Osteocyte (in vitro differentiated cells): ENCODE results near the gene CTNNA2. TPM values are rescaled to one million over a fixed set of nuclear protein-coding genes. Genes with fewer than 3 reads are reported as not detected.

ENCODE experiments used
- DNase-seq: peaks from one replicate; pipeline ENCODE4 v3.0.0; 2021; ENCODE audit warnings: mixed read lengths; ENCODE audit not compliant: unreplicated experiment; ENCODE audit errors: extremely low spot score
- H3K27ac Mint-ChIP-seq: one replicate; pipeline ENCODE4 v1.8.0; 2021; ENCODE audit warnings: mild to moderate bottlenecking, mixed read lengths; ENCODE audit not compliant: unreplicated experiment
- H3K27me3 Mint-ChIP-seq: one replicate; pipeline ENCODE4 v1.8.0; 2021; ENCODE audit warnings: mixed read lengths; ENCODE audit not compliant: unreplicated experiment
- H3K36me3 Mint-ChIP-seq: one replicate; pipeline ENCODE4 v1.8.0; 2021; ENCODE audit warnings: mixed read lengths; ENCODE audit not compliant: unreplicated experiment
- H3K4me1 Mint-ChIP-seq: one replicate; pipeline ENCODE4 v1.8.0; 2021; ENCODE audit warnings: mixed read lengths; ENCODE audit not compliant: unreplicated experiment
- H3K4me3 Mint-ChIP-seq: one replicate; pipeline ENCODE4 v1.8.0; 2021; ENCODE audit warnings: mild to moderate bottlenecking, moderate library complexity, mixed read lengths; ENCODE audit not compliant: unreplicated experiment
- H3K9me3 Mint-ChIP-seq: one replicate; pipeline ENCODE4 v1.8.0; 2021; ENCODE audit warnings: mixed read lengths; ENCODE audit not compliant: unreplicated experiment
- CTCF ChIP-seq: fragments of 200-600 bp; sonication (generic); IDR thresholded peaks from 2 replicates; pipeline ENCODE4 v1.5.0; 2021; ENCODE audit warnings: antibody characterized with exemption, mild to moderate bottlenecking, moderate library complexity
- total RNA-seq: library from RNA; stranded (reverse); gene quantifications from 2 replicates; pipeline ENCODE4 v1.2.1, GENCODE V29; 2021

The CTNNA2 gene
- total RNA-seq, 1 donor from 2014 or later, result not detected

GRCh38 chr2:79585701-79586433 is 73.0 kb downstream of the CTNNA2 start:
- H3K4me1 Mint-ChIP-seq, result no peaks in the 10 kb centered on the region
- H3K9me3 Mint-ChIP-seq, result no peaks in the 10 kb centered on the region
- no peak for DNase-seq
- H3K27ac Mint-ChIP-seq, result no peak overlapping the region
- TF ChIP-seq CTCF, result no peak
- no peaks in the 10 kb centered on the region for H3K36me3 Mint-ChIP-seq
- no peaks in the 10 kb centered on the region for H3K27me3 Mint-ChIP-seq
- no peak overlapping the region for H3K4me3 Mint-ChIP-seq

- no peak overlapping the region for H3K4me3 Mint-ChIP-seq
- H3K36me3 Mint-ChIP-seq, result no peaks in the 10 kb centered on the region
- H3K9me3 Mint-ChIP-seq, result no peaks in the 10 kb centered on the region
- H3K27me3 Mint-ChIP-seq, result no peaks in the 10 kb centered on the region
- H3K27ac Mint-ChIP-seq, result no peak overlapping the region
- DNase-seq, result no peak
- H3K4me1 Mint-ChIP-seq, result no peaks in the 10 kb centered on the region
- no peak for TF ChIP-seq CTCF
Observed at GRCh38 chr2:79591281-79591680, 78.4 kb downstream of the CTNNA2 start.

- Mint-ChIP-seq H3K4me3 (no peak overlapping the region), H3K27me3 (no peaks in the 10 kb centered on the region), H3K36me3 (no peaks in the 10 kb centered on the region), H3K4me1 (no peaks in the 10 kb centered on the region), H3K27ac (no peak overlapping the region), H3K9me3 (no peaks in the 10 kb centered on the region)
- no peak for DNase-seq
- no peak for TF ChIP-seq CTCF
Observed at GRCh38 chr2:79593237-79593867, 80.5 kb downstream of the CTNNA2 start.

- no peaks in the 10 kb centered on the region for H3K9me3 Mint-ChIP-seq
- DNase-seq, result no peak
- no peak for TF ChIP-seq CTCF
- no peaks in the 10 kb centered on the region for H3K36me3 Mint-ChIP-seq
- H3K27ac Mint-ChIP-seq, result no peak overlapping the region
- no peaks in the 10 kb centered on the region for H3K4me1 Mint-ChIP-seq
- H3K27me3 Mint-ChIP-seq, result no peaks in the 10 kb centered on the region
- H3K4me3 Mint-ChIP-seq, result no peak overlapping the region
Observed at GRCh38 chr2:79596403-79596802, 83.6 kb downstream of the CTNNA2 start.

- H3K27me3 Mint-ChIP-seq, result peaks cover 2% of the 10 kb centered on the region
- H3K4me3 Mint-ChIP-seq, result no peak overlapping the region
- H3K9me3 Mint-ChIP-seq, result no peaks in the 10 kb centered on the region
- H3K4me1 Mint-ChIP-seq, result no peaks in the 10 kb centered on the region
- H3K27ac Mint-ChIP-seq, result no peak overlapping the region
- no peaks in the 10 kb centered on the region for H3K36me3 Mint-ChIP-seq
- DNase-seq, result no peak
- no peak for TF ChIP-seq CTCF
Observed at GRCh38 chr2:79604748-79605147, 91.9 kb downstream of the CTNNA2 start.
